ENCODE results near the gene TMPRSS11A.

The TMPRSS11A gene

GRCh38 chr4:67911638-67912037 is 51.7 kb downstream of the TMPRSS11A start:
- no peak for DNase-seq

- no peak for DNase-seq
These were observed 52.2 kb downstream of the TMPRSS11A start for GRCh38 chr4:67911141-67911540.

GRCh38 chr4:67910585-67910905 is 52.7 kb downstream of the TMPRSS11A start:
- no peak for DNase-seq

- no peak for DNase-seq
These were observed 53.2 kb downstream of the TMPRSS11A start for GRCh38 chr4:67909905-67910584.

GRCh38 chr4:67907650-67908049 is 55.6 kb downstream of the TMPRSS11A start:
- no peak for DNase-seq

GRCh38 chr4:67899096-67899495 is 64.2 kb downstream of the TMPRSS11A start:
- DNase-seq: no peak

- DNase-seq: no peak
These were observed 65.6 kb downstream of the TMPRSS11A start for GRCh38 chr4:67897686-67898085.

- DNase-seq: no peak
These were observed 66.8 kb downstream of the TMPRSS11A start for GRCh38 chr4:67896421-67897065.

- DNase-seq: no peak
These were observed 68.6 kb downstream of the TMPRSS11A start for GRCh38 chr4:67894659-67895058.

- no peak for DNase-seq
These were observed 70.4 kb downstream of the TMPRSS11A start for GRCh38 chr4:67892905-67893304.

GRCh38 chr4:67892253-67892652 is 71.0 kb downstream of the TMPRSS11A start:
- DNase-seq: no peak

GRCh38 chr4:67891645-67892044 is 71.6 kb downstream of the TMPRSS11A start:
- DNase-seq: no peak

GRCh38 chr4:67886281-67886680 is 77.0 kb downstream of the TMPRSS11A start:
- no peak for DNase-seq

- DNase-seq: no peak
These were observed 77.5 kb downstream of the TMPRSS11A start for GRCh38 chr4:67885762-67886161.

- no peak for DNase-seq
These were observed 78.6 kb downstream of the TMPRSS11A start for GRCh38 chr4:67884701-67885100.

- DNase-seq: no peak
These were observed 79.4 kb downstream of the TMPRSS11A start, which contains the start of gene TMPRSS11D for GRCh38 chr4:67883902-67884301. Gene TMPRSS11D (minus strand): TSS chr4:67884002. CDS start chr4:67883933, 69 bp downstream.

- DNase-seq: no peak
These were observed 79.8 kb downstream of the TMPRSS11A start for GRCh38 chr4:67883458-67883857.

GRCh38 chr4:67880866-67881610 is 82.3 kb downstream of the TMPRSS11A start:
- no peak for DNase-seq

GRCh38 chr4:67879486-67879885 is 83.8 kb downstream of the TMPRSS11A start:
- no peak for DNase-seq

- no peak for DNase-seq
These were observed 86.2 kb downstream of the TMPRSS11A start for GRCh38 chr4:67877086-67877485.

GRCh38 chr4:67874986-67875385 is 88.3 kb downstream of the TMPRSS11A start:
- DNase-seq: no peak

GRCh38 chr4:67873116-67873515 is 90.2 kb downstream of the TMPRSS11A start:
- DNase-seq: no peak

GRCh38 chr4:67871867-67872266 is 91.4 kb downstream of the TMPRSS11A start:
- no peak for DNase-seq

- no peak for DNase-seq
These were observed 93.6 kb downstream of the TMPRSS11A start for GRCh38 chr4:67869580-67870190.

All from activated CD4-positive, alpha-beta T cell treated with anti-CD3 and anti-CD28 coated beads, Interleukin-2, amount 50 U/mL, for 48 hours (primary cell).